GOT3 (cell line): Measurements from ENCODE around the gene TNIP1.

Experiments
- DNase-seq: peaks from one replicate; lab custom pipeline; 2025; ENCODE audit warnings: mixed read lengths; lab: John Stamatoyannopoulos, UW

TNIP1 gene

DNA sequence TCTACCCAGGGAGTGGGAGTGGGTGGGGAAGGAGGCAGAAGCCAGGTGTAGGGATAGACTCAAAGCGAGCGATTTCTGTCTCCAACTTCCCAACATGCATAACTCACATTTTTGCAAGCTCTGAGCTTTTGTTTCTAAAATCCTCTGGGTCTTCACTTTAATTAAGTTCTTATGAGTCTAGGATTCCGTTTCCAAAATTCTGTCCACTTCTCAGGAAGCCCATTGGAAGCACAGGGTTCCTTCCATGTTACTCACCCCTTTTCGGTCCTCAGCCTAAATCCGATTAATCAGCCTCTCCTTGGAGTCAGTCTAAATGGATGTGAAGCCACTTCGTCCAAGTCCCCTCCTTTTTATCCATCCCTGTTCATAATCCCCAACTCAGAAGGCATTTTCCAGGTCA lies 59.1 kb downstream of the TNIP1 start:
- DNase-seq = no peak

- no peak for DNase-seq
These were observed 60.3 kb downstream of the TNIP1 start, which contains the start of gene GPX3 for GRCh38 chr5:151020304-151021110. Gene GPX3 (plus strand): TSS chr5:151020591. CDS start chr5:151020655, 64 bp downstream.

GRCh38 chr5:151019331-151019730 lies 61.5 kb downstream of the TNIP1 start:
- no peak for DNase-seq

- DNase-seq = no peak
These were observed 62.0 kb downstream of the TNIP1 start for GRCh38 chr5:151018846-151019245.

GRCh38 chr5:151017897-151018296 lies 62.9 kb downstream of the TNIP1 start:
- no peak for DNase-seq

DNA sequence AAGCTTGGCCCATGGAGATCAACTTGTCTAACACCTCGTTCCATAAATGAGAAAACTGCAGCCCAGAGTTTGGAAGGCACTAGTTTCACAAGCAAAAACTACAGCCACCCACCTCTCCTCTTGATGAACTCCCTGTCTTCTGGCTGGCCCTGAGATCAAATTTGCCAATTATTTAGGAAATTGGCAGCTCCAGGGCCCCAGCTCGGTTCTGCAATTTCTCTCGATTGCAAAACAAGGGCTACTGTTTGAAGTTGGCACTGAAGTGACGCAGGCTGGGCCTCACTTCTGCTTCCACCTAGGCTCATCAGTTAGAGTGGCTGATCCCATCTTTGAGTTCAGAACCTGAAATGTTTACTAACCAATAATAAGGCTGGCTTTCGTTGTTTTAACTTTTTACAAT lies 64.1 kb downstream of the TNIP1 start:
- DNase-seq = no peak

DNA sequence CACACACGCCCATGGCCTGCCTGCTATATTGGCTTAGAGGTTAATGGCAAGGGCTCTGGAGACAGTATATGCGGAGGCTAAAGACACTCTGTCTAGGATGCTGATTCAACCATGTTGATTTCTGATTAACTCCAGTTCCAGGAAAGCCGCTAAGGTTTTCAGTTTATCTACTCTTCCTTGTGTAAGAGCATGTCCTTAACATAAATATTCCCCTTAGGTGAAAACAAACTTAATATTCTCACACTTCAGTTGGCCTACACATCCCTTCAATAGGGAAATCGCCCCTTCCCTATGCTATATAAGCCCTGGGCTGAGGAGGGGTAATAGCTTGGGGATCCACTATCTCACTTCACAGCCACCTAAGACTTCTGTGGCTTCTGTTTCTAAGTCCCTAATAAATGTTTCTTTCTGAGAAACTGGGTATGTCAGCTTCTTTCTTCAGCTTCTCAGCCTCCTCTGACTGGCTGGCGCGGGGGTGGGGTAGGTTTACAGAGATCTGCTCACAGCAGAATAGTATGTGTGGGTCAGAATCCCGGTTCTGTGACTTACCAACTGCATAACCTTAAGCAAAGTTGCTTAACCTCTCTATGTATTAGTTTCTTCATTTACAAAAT lies 64.8 kb downstream of the TNIP1 start:
- no peak for DNase-seq

GRCh38 chr5:151014680-151015343 lies 66.0 kb downstream of the TNIP1 start:
- DNase-seq = no peak

DNA sequence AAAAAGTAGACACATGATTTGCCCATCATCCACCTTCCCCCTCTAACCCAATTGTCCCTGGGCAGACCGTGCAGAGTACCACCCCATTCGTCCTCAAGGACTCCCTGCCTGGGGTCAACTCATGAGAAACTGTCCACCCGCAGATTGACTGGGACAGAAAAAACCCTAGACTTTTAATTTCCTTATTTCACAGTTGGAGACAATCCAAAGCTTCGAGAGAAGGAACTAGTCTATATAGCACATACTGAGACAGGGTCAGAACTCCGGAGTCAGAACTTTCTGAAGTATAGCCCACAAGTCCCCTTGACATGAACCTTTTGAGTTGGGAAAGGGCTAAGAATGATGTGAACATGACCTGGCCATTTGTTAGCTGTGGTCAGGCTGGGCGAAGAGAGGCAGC lies 68.0 kb downstream of the TNIP1 start:
- DNase-seq = no peak

DNA sequence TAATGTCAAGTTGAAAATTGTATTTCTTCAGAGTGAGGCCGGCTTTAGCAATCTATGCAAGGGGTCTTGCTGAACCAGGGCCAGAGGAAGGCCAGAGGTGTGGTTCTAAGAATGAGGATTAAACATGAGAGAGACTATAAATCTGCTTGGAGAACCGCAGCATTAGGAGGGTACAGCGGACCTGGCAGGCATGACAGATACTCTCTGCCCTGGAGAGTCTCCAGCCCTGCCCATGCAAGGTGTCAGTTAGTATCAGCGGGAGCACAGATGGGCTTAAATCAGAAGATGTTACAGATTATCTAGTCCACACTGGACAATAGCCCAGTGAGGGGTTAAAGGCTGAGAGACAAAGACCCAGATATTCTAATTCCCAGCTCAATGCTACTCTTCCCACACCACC lies 71.9 kb downstream of the TNIP1 start:
- DNase-seq = no peak

DNA sequence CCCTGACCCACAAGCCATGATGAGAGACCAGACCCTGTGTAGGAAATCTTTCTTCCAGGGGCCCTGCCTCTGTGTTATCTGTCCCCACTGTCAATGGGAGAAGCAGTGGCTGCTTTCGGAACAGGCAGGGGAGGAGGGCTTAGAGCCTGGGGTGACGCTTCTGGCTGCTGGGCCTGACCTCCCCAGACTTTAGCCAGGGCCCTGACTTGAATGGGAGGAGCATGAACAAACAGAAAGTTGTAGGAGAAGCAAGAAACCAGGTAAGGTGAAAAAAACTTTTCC lies 72.7 kb downstream of the TNIP1 start:
- no peak for DNase-seq

DNA sequence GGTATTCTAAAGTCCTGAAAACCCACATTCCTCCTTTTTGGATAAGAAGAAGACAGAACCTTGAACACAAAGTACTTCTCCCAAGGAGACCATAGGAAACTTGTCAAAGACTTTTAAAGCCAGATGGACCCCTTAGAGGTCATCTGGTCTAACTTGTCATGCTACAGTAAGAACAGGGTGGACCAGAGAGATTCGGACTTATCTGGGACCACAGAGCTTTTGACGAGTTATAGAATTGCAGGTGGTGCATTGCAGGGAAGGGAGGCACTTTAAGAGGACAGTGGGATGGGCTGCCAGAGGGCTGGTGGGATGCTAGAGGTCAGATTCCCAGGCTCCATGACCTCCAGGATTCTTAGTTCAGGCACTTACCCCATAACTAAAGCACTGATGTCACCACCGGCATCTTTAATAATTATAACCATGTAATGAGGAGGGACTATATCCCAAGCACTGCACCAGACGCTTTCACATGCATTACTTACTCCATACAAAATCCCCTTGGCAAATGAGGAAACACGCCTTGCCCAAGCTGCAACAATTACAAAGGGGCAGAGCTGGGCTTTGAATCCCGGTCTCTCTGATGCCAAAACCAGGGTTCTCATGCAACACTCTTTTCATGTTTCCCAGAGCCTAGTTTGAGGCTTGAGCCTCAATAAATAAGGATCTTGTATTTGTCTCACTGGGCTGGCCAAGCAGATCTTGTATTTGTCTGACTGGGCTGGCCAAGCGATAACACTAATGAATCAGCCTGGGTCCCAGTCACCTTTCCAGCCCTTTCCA lies 73.2 kb downstream of the TNIP1 start:
- no peak for DNase-seq

- no peak for DNase-seq
These were observed 74.0 kb downstream of the TNIP1 start for GRCh38 chr5:151006704-151007334.

- peak; percentile 33 for DNase-seq
These were observed 74.8 kb downstream of the TNIP1 start for GRCh38 chr5:151005950-151006576.

DNA sequence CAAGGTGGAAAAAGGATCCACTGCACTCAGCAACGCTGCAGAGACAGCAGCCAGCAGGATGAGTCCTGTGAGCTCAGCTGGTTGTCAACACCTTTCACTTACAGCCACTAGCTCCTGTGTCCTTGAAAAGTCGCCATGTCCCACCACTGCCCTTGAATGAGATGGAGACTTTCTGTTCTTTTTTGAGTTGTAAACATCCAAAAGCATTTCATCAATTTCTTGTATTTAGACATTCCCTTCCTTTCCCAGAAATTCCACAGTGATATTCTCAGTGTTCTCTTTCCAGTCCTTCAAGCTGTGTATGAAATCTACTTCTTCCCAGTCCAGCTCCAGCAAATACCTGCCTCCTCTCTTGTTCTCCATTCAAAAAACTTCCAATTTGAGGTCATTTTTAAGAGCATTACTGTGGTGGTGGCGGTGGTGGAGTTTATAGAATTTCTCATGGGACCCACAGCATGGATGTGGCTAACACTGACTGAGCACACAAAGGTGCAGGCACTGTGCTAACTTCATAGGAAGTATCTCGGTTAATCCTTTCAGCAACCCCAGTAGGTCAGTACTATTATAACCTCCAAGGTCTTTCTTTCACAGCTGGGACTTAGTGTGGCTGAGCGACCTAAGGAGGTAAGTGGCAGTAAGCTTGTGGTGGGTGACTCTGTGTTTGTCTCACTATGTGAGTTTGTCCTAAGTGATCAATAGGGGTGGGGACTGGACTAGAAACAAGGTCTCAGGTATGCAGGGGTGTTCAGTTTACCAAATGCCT lies 75.5 kb downstream of the TNIP1 start:
- DNase-seq = no peak

- DNase-seq = no peak
These were observed 76.3 kb downstream of the TNIP1 start for GRCh38 chr5:151004499-151004898.

GRCh38 chr5:151003503-151003860 lies 77.4 kb downstream of the TNIP1 start:
- no peak for DNase-seq

GRCh38 chr5:151002681-151003502 lies 77.9 kb downstream of the TNIP1 start:
- DNase-seq = no peak

- no peak for DNase-seq
These were observed 78.6 kb downstream of the TNIP1 start for GRCh38 chr5:151002250-151002649.

GRCh38 chr5:151001436-151001835 lies 79.4 kb downstream of the TNIP1 start:
- no peak for DNase-seq
